HepG2 (cell line): ENCODE measurements around the gene RBCK1. TPM values are rescaled to one million over a fixed set of nuclear protein-coding genes. Genes with fewer than 3 reads are reported as not detected.

Source experiments
- ATAC-seq: fragments of 200-7000 bp; cut with Tn5 transposase; 3 replicates; pipeline ENCODE4 v1.9.1; 2020; ENCODE audit warnings: mild to moderate bottlenecking, moderate library complexity
- BruUV-seq: library from RNA; stranded (reverse); fragments of 400-500 nt; replicated peaks from 2 replicates; lab custom pipeline; 2021; lab: Mats Ljungman, UMichigan
- CTCF ChIA-PET: fragments of 300-600 bp; formaldehyde crosslinking; extraction: SDS; loops from one replicate; lab custom pipeline; 2021; ENCODE audit warnings: low total read pairs, inconsistent platforms, low intra/inter-chr PET ratio; lab: Yijun Ruan, JAX
- POLR2A ChIA-PET: fragments of 350-600 bp; sonication (Branson Sonifier 250); formaldehyde crosslinking; loops from one replicate; lab custom pipeline; 2020; ENCODE audit warnings: antibody characterized with exemption, inconsistent platforms; lab: Yijun Ruan, JAX
- DNase-seq: peaks from one replicate; pipeline ENCODE4 v3.0.0-alpha.2; 2015; ENCODE audit warnings: low spot score
- FAIRE-seq: peaks from 3 replicates; lab custom pipeline; 2011; peaks lifted over from hg19 to GRCh38; lab: Jason Lieb, UNC
- H2AFZ ChIP-seq: one replicate; pipeline ENCODE4 v1.6.1; 2011; ENCODE audit warnings: low read length, inconsistent platforms
- H3K27ac ChIP-seq: fragments of 300-600 bp; 3 replicates; pipeline ENCODE4 v1.8.0; 2011; ENCODE audit warnings: mixed run types, mild to moderate bottlenecking, mixed read lengths, low read length, inconsistent platforms; ENCODE audit not compliant: insufficient read depth; ENCODE audit errors: extremely low read length
- H3K27me3 ChIP-seq, 2 experiments: fragments of 200-600 bp in 1 of 2; 2 replicates in 1 of 2; 3 replicates in 1 of 2; pipeline versions ENCODE4 v1.6.0 to v1.8.0; 2011; ENCODE audit warnings: low read length in 2 of 2, mild to moderate bottlenecking in 2 of 2, moderate library complexity in 2 of 2, inconsistent platforms in 1 of 2; ENCODE audit not compliant: insufficient read depth in 2 of 2, control insufficient read depth in 1 of 2
- H3K36me3 ChIP-seq, 2 experiments: fragments of 200-600 bp in 1 of 2; replicated peaks in 1 of 2; 2 replicates in 1 of 2; 3 replicates in 1 of 2; pipeline versions ENCODE4 v1.5.1 to v1.8.0; 2011; ENCODE audit warnings: low read length in 2 of 2, inconsistent platforms in 1 of 2; ENCODE audit not compliant: insufficient read depth in 2 of 2, control insufficient read depth in 1 of 2
- H3K4me1 ChIP-seq: 2 replicates; pipeline ENCODE4 v1.5.1; 2012; ENCODE audit warnings: low read length, inconsistent platforms; ENCODE audit not compliant: insufficient read depth
- H3K4me2 ChIP-seq: 2 replicates; pipeline ENCODE4 v1.6.0; 2011; ENCODE audit warnings: low read depth, low read length, inconsistent platforms
- H3K4me3 ChIP-seq, 3 experiments: fragments of 200-600 bp in 1 of 3; sonication (generic), shearing (Covaris generic) in 1 of 3; replicated peaks in 1 of 3; 2 replicates each; pipeline ENCODE4 v1.5.1; 2011 to 2016; ENCODE audit warnings: low read length in 3 of 3, inconsistent platforms in 2 of 3, low read depth in 2 of 3, mild to moderate bottlenecking in 2 of 3, control low read depth in 1 of 3, mixed read lengths in 1 of 3; ENCODE audit not compliant: insufficient read depth in 1 of 3
- H3K79me2 ChIP-seq: one replicate; pipeline ENCODE4 v1.6.1; 2011; ENCODE audit warnings: low read length, inconsistent platforms; ENCODE audit not compliant: insufficient read depth
- H3K9ac ChIP-seq: 2 replicates; pipeline ENCODE4 v1.6.0; 2011; ENCODE audit warnings: mild to moderate bottlenecking, low read depth, low read length, inconsistent platforms; ENCODE audit not compliant: insufficient read depth
- H3K9me3 ChIP-seq: 2 replicates; pipeline ENCODE4 v1.5.1; 2012; ENCODE audit warnings: mild to moderate bottlenecking, low read length
- H4K20me1 ChIP-seq: 2 replicates; pipeline ENCODE4 v1.6.0; 2011; ENCODE audit warnings: inconsistent platforms, mild to moderate bottlenecking, low read length, moderate library complexity; ENCODE audit not compliant: insufficient read depth
- BORCS8-MEF2B ChIP-seq: sonication (generic); formaldehyde crosslinking; IDR thresholded peaks from 2 replicates; pipeline ENCODE4 v1.8.0; 2022; ENCODE audit warnings: mild to moderate bottlenecking, missing genetic modification reagents
- CBFB ChIP-seq: sonication (generic); formaldehyde crosslinking; IDR thresholded peaks from 2 replicates; pipeline ENCODE4 v1.4.0; 2020; ENCODE audit warnings: missing genetic modification reagents
- CBX5 ChIP-seq: sonication (generic); formaldehyde crosslinking; IDR thresholded peaks from 2 replicates; pipeline ENCODE4 v1.4.0; 2020; ENCODE audit warnings: missing genetic modification reagents, borderline replicate concordance
- HDAC2 ChIP-seq: sonication (generic); formaldehyde crosslinking; IDR thresholded peaks from 2 replicates; pipeline ENCODE4 v1.4.0; 2020; ENCODE audit warnings: missing genetic modification reagents
- HOXA5 ChIP-seq: sonication (generic); formaldehyde crosslinking; IDR thresholded peaks from 2 replicates; pipeline ENCODE4 v1.4.0; 2020; ENCODE audit warnings: missing genetic modification reagents
- MEF2D ChIP-seq: sonication (generic); formaldehyde crosslinking; IDR thresholded peaks from 2 replicates; pipeline ENCODE4 v1.5.1; 2020; ENCODE audit warnings: mild to moderate bottlenecking, missing genetic modification reagents
- NAIF1 ChIP-seq: sonication (generic); formaldehyde crosslinking; IDR thresholded peaks from 2 replicates; pipeline ENCODE4 v1.5.0; 2020; ENCODE audit warnings: mild to moderate bottlenecking, missing genetic modification reagents, borderline replicate concordance
- RARA ChIP-seq: IDR thresholded peaks from 2 replicates; pipeline ENCODE4 v1.6.1; 2016; ENCODE audit warnings: missing genetic modification reagents, missing compliant biosample characterization
- RARG ChIP-seq: sonication (generic); formaldehyde crosslinking; IDR thresholded peaks from 2 replicates; pipeline ENCODE4 v1.4.0; 2020; ENCODE audit warnings: low read depth, mild to moderate bottlenecking, missing genetic modification reagents
- RORA ChIP-seq: sonication (generic); formaldehyde crosslinking; IDR thresholded peaks from 2 replicates; pipeline ENCODE4 v1.5.0; 2020; ENCODE audit warnings: mild to moderate bottlenecking, missing genetic modification reagents, moderate library complexity
- SYNCRIP ChIP-seq: fragments of 200-400 bp; formaldehyde crosslinking; IDR thresholded peaks from 2 replicates; pipeline ENCODE4 v1.6.1; 2018; ENCODE audit warnings: mild to moderate bottlenecking, low read depth, low read length; ENCODE audit not compliant: insufficient read depth
- TBX3 ChIP-seq: fragments of 450-650 bp; IDR thresholded peaks from 2 replicates; pipeline ENCODE4 v1.6.1; 2017; ENCODE audit warnings: antibody characterized with exemption, mild to moderate bottlenecking, inconsistent platforms, borderline replicate concordance
- TEAD3 ChIP-seq: optimal IDR thresholded peaks from 2 replicates; pipeline ENCODE3; 2016; ENCODE audit warnings: borderline replicate concordance
- TMF1 ChIP-seq: sonication (generic); formaldehyde crosslinking; IDR thresholded peaks from 2 replicates; pipeline ENCODE4 v1.8.1; 2022; ENCODE audit warnings: low read depth, missing genetic modification reagents
- ZC3H13 ChIP-seq: sonication (generic); formaldehyde crosslinking; IDR thresholded peaks from 2 replicates; pipeline ENCODE4 v1.8.1; 2023; ENCODE audit warnings: mild to moderate bottlenecking, missing genetic modification reagents, moderate library complexity
- ZNF160 ChIP-seq: sonication (generic); formaldehyde crosslinking; IDR thresholded peaks from 2 replicates; pipeline ENCODE4 v1.8.0; 2022; ENCODE audit warnings: mild to moderate bottlenecking, inconsistent platforms, missing genetic modification reagents
- ZNF263 ChIP-seq: sonication (generic); formaldehyde crosslinking; IDR thresholded peaks from 2 replicates; pipeline ENCODE4 v1.4.0; 2020; ENCODE audit warnings: missing genetic modification reagents
- ZNF30 ChIP-seq: sonication (generic); formaldehyde crosslinking; IDR thresholded peaks from 2 replicates; pipeline ENCODE4 v1.5.0; 2020; ENCODE audit warnings: mild to moderate bottlenecking, missing genetic modification reagents
- ZNF556 ChIP-seq: sonication (generic); formaldehyde crosslinking; IDR thresholded peaks from 2 replicates; pipeline ENCODE4 v1.4.0; 2020; ENCODE audit warnings: mild to moderate bottlenecking, missing genetic modification reagents, borderline replicate concordance
- ZNF781 ChIP-seq: sonication (generic); formaldehyde crosslinking; IDR thresholded peaks from 2 replicates; pipeline ENCODE4 v1.5.1; 2020; ENCODE audit warnings: borderline replicate concordance, mild to moderate bottlenecking, missing genetic modification reagents; ENCODE audit errors: not compliant biosample characterization
- WGBS: methylation state at CpG from one replicate; pipeline ENCODE4 v1.1.6; 2017; ENCODE audit warnings: low lambda C conversion rate; 5-methylcytosine and 5-hydroxymethylcytosine counted together
- in situ Hi-C: cut with HindIII; loops from 2 replicates; pipeline ENCODE4 v1.10.0; 2017; ENCODE audit warnings: low pct_unique_long_range_greater_than_20kb; ENCODE audit not compliant: extremely low pct_ligation_motif_present
- intact Hi-C: fragments of 100-400 bp; cut with micrococcal nuclease; formaldehyde crosslinking; loops from one replicate; pipeline ENCODE4 v1.10.0; 2022; ENCODE audit not compliant: unreplicated experiment
- polyA plus RNA-seq, 8 experiments: library from polyadenylated mRNA; depleted of rRNA in 3 of 8; stranded (reverse) in 7 of 8; unstranded in 1 of 8; fragments of >200 nt; fragmentation: Illumina TruSeq in 4 of 8; extraction: Trizol in 4 of 8; gene quantifications; 2 replicates each; pipeline versions ENCODE4 v1.2.1 to v1.2.3, GENCODE V29; 2011 to 2016; ENCODE audit warnings: low read depth in 4 of 8, missing spikeins in 1 of 8, mixed read lengths in 1 of 8; ENCODE audit not compliant: insufficient read depth in 1 of 8
- total RNA-seq, 5 experiments: library from RNA; depleted of rRNA; stranded (reverse); fragments of >200 nt; fragmentation: Illumina TruSeq; extraction: Trizol; gene quantifications; 2 replicates each; pipeline ENCODE4 v1.2.3, GENCODE V29; 2016; ENCODE audit warnings: low read depth in 1 of 5
- TF ChIP-seq, protein P1 (sequence below): sonication (generic); formaldehyde crosslinking; IDR thresholded peaks from 2 replicates; pipeline ENCODE4 v1.4.0; 2020; ENCODE audit warnings: missing genetic modification reagents
- TF ChIP-seq, protein P2 (sequence below), 2 experiments: fragments of 450-650 bp in 1 of 2; sonication (generic) in 1 of 2; formaldehyde crosslinking; IDR thresholded peaks; 2 replicates each; pipeline versions ENCODE4 v1.5.0 to v1.8.0; 2020 to 2022; ENCODE audit warnings: mild to moderate bottlenecking in 1 of 2, missing genetic modification reagents in 1 of 2
- TF ChIP-seq, protein P3 (sequence below): sonication (generic); formaldehyde crosslinking; IDR thresholded peaks from 2 replicates; pipeline ENCODE4 v1.4.0; 2020; ENCODE audit warnings: missing genetic modification reagents, borderline replicate concordance

RBCK1 gene
- total and polyA plus RNA-seq, 2 of the 13 experiments (the other 11 are each of a cell fraction or from before 2014, with no cell fraction given), result 149 to 215 TPM

DNA sequence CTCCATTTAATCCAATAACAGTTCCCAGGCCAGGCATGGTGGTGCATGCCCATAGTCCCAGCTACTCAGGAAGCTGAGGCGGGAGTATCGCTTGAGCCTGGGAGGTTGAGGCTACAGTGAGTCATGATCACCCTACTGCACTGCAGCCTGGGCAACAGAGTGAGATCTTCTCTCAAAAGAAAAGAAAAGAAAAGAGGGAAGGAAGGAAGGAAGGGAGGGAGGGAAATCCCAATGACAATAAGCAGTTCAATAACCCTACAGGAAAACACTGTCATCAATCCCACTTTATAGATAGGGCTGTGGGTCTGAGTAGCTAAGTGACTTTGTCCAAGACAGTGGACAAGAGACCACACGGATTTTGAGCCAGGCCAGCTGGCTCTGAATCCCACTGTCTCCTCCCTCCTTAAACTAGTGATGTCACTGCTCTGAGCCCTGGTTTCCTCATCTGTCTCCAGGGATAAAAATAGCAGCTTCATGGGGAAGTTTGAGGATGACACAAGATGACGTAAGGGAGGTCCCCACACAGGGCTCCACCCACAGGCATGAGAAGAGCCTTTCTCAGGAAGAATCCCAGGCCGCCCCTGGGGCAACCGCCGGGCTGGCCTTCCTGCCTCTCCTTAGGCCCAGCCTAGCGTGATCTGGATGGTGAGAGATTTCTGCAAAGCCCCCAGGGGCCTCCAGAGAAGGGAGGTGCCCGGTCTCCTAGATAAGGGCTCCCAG, 34.8 kb upstream of the RBCK1 start:
- in situ Hi-C loops (no loop called here), intact Hi-C loops (no loop called here)
- Histone ChIP-seq H3K4me1 (peaks cover 73% of the 10 kb centered on the region), H3K27me3 (no peaks in the 10 kb centered on the region), H3K4me3 (no peak overlapping the region), H4K20me1 (no peaks in the 10 kb centered on the region), H2AFZ (no peak overlapping the region), H3K27ac (peak overlapping the region; percentile 88), H3K9me3 (no peaks in the 10 kb centered on the region), H3K4me2 (no peak overlapping the region), H3K36me3 (no peaks in the 10 kb centered on the region), H3K79me2 (no peaks in the 10 kb centered on the region), H3K9ac (peak overlapping the region; percentile 73)
- 89% methylated on average over 9 of the region's 9 CpGs for WGBS
- CTCF ChIA-PET, result no interaction called here
- ATAC-seq (no peak), FAIRE-seq (peak; percentile 12), DNase-seq (peak; percentile 87)
- no TSS peak for BruUV-seq
- POLR2A ChIA-PET, result interaction anchor here (1.0 to 25.4 kb wide), 10 partner anchors 13 to 57 kb away, joined by 3 to 1587 read pairs (median 19); partner anchors contain the start of genes NRSN2, RBCK1, SOX12 and TRIB3
- no peak for TF ChIP-seq HOXA5 (CRISPR knock-in tag)
- TF ChIP-seq, protein P1, sequence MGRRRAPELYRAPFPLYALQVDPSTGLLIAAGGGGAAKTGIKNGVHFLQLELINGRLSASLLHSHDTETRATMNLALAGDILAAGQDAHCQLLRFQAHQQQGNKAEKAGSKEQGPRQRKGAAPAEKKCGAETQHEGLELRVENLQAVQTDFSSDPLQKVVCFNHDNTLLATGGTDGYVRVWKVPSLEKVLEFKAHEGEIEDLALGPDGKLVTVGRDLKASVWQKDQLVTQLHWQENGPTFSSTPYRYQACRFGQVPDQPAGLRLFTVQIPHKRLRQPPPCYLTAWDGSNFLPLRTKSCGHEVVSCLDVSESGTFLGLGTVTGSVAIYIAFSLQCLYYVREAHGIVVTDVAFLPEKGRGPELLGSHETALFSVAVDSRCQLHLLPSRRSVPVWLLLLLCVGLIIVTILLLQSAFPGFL (CRISPR knock-in tag), result no peak
- no peak for TF ChIP-seq ZNF30
- 0 out of 2 replicates have a peak, but pooled peaks have one; percentile 65 for TF ChIP-seq MEF2D (CRISPR knock-in tag)
- no peak for TF ChIP-seq TMF1 (CRISPR knock-in tag)
- 0 out of 2 replicates have a peak, but pooled peaks have one; percentile 41 for TF ChIP-seq CBX5
- TF ChIP-seq ZNF556 (CRISPR knock-in tag), result no peak
- no peak for TF ChIP-seq ZNF263 (CRISPR knock-in tag)
- no peak for TF ChIP-seq RARG (CRISPR knock-in tag)
- no peak for TF ChIP-seq ZC3H13 (CRISPR knock-in tag)
- no peak for TF ChIP-seq TBX3
- no peak for TF ChIP-seq BORCS8-MEF2B (CRISPR knock-in tag)
- TF ChIP-seq, protein P2, sequence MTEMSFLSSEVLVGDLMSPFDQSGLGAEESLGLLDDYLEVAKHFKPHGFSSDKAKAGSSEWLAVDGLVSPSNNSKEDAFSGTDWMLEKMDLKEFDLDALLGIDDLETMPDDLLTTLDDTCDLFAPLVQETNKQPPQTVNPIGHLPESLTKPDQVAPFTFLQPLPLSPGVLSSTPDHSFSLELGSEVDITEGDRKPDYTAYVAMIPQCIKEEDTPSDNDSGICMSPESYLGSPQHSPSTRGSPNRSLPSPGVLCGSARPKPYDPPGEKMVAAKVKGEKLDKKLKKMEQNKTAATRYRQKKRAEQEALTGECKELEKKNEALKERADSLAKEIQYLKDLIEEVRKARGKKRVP (CRISPR knock-in tag; IDR thresholded peaks at IDR 0.05), result peak in 1 of 2 experiments; percentile 79; a peak in 2 of 4 replicates
- TF ChIP-seq SYNCRIP, result no peak
- no peak for TF ChIP-seq NAIF1 (CRISPR knock-in tag)
- TF ChIP-seq TEAD3 (CRISPR knock-in tag), result no peak
- no peak for TF ChIP-seq CBFB (CRISPR knock-in tag)
- peak; percentile 89 for TF ChIP-seq RARA (CRISPR knock-in tag)
- peak; percentile 34; the same call in 1 of the 2 replicates for TF ChIP-seq HDAC2
- TF ChIP-seq ZNF781 (CRISPR knock-in tag), result peak; percentile 29
- TF ChIP-seq ZNF160 (CRISPR knock-in tag), result no peak
- TF ChIP-seq RORA, result no peak
- TF ChIP-seq, protein P3, sequence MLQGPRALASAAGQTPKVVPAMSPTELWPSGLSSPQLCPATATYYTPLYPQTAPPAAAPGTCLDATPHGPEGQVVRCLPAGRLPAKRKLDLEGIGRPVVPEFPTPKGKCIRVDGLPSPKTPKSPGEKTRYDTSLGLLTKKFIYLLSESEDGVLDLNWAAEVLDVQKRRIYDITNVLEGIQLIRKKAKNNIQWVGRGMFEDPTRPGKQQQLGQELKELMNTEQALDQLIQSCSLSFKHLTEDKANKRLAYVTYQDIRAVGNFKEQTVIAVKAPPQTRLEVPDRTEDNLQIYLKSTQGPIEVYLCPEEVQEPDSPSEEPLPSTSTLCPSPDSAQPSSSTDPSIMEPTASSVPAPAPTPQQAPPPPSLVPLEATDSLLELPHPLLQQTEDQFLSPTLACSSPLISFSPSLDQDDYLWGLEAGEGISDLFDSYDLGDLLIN (CRISPR knock-in tag), result no peak
